Stimulated activated CD4-positive, alpha-beta T cell treated with anti-CD3 and anti-CD28 coated beads, Interleukin-4, amount 100 ng/mL, for 1 hour (primary cell): Measurements from ENCODE around the gene EXTL1.
"Not testable (repeated sequence)": the region's sequence is repeated elsewhere in the genome, so short reads cannot be mapped to it uniquely, and the experiment has no call there.

ENCODE experiments used
- DNase-seq: peaks from one replicate; pipeline ENCODE4 v3.0.0-alpha.2; 2020

The EXTL1 gene, protein sequence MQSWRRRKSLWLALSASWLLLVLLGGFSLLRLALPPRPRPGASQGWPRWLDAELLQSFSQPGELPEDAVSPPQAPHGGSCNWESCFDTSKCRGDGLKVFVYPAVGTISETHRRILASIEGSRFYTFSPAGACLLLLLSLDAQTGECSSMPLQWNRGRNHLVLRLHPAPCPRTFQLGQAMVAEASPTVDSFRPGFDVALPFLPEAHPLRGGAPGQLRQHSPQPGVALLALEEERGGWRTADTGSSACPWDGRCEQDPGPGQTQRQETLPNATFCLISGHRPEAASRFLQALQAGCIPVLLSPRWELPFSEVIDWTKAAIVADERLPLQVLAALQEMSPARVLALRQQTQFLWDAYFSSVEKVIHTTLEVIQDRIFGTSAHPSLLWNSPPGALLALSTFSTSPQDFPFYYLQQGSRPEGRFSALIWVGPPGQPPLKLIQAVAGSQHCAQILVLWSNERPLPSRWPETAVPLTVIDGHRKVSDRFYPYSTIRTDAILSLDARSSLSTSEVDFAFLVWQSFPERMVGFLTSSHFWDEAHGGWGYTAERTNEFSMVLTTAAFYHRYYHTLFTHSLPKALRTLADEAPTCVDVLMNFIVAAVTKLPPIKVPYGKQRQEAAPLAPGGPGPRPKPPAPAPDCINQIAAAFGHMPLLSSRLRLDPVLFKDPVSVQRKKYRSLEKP

DNA sequence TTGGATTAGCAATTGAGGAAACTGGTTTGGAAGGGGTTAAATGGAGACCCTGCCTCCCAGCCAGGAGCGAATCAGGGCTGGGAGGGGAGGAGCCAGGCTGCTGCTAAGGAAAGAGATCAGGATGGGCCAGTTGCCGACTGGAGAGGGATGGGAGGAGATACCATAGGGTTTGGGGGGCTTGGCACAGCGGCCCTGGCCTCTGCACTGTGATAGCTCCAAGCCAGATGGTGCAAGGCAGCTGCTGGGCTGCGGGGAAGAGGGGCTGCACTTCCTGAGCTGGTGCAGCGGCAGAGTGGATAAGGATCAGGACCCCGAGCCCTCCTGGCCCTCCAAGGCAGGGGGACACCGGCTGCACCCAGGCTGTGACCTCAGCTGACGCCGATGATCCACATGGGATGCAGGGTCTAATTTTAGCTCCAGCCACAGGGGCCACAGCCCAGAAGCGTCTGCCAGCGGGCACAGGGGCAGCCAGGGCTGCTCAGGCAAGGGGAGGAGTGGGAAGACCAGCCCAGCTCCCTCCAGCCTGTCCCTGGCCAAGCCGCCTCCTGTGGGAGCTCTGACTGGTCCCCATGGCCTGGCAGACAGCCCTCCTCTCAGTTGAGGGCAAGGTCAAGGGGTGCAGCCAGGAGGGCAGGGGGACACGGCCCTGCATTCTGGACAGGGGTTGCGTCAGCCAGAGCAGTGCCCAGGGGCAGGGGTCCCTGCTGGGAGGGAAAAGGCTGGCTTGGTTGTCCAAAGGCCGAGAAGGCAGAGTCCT lies at the start of gene EXTL1:
Gene EXTL1, plus strand, starts transcription at position 129 of the 757 bp plus-strand sequence. CDS start 872 bp downstream, outside the sequence.
- DNase-seq = no peak

GRCh38 chr1:25971811-25972180 lies 49.8 kb upstream of the EXTL1 start:
- DNase-seq = no peak

DNA sequence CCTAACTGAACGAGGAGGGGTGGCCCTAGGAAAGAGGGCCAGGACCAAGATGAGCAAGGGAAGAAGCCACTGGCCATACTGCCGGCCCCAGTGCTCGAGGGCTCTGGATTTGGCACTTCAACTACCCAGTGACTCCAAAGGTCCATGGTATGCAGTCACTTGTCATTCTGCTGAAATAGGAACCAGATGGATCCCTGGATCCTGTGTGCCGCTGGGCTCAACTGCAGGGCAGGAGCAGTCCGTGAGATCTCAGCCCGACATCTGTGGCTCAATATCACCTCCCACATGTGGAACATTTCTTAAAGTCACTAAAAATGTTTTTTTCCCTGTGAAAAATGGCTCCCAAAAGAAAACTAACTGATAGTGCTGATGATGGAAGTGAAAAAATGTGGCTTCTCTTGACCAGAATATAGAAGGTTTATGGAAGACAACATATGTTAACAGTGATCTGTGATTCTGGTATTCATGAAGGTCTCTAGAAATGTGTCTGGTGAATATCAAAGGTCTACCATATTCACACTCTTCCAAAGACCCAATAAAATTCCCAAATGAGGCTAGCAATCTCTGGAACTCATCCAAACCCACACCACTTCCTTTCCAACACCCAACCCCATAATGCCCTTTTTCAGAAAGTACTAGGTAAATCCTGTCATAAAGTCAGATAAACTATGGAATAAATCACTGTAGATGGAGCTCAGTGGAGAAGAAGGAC lies 47.8 kb upstream of the EXTL1 start:
- DNase-seq = no peak

DNA sequence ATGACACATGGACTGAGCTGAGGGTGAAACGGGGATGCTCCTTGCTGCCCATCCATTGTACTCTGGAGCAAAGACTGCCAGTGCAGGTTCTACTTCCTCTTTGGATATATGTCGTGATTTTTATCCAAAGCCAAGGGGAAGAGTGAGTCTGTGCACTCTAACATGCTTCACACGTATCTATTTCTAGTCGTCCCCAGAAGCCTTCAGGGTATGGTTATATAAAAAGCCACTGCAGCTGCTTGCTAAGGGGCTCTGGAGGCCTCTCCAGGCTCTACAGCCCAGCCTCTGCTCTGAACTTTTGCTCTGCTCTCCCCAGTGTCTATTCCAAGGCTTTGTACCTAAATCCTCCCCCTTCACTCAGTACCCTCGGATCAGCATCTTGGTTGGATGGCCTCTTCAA lies 43.8 kb upstream of the EXTL1 start:
- DNase-seq = no peak

- DNase-seq = no peak
Observed at GRCh38 chr1:25978403-25978802, 43.2 kb upstream of the EXTL1 start.

GRCh38 chr1:25979210-25979609 lies 42.4 kb upstream of the EXTL1 start:
- no peak for DNase-seq

DNA sequence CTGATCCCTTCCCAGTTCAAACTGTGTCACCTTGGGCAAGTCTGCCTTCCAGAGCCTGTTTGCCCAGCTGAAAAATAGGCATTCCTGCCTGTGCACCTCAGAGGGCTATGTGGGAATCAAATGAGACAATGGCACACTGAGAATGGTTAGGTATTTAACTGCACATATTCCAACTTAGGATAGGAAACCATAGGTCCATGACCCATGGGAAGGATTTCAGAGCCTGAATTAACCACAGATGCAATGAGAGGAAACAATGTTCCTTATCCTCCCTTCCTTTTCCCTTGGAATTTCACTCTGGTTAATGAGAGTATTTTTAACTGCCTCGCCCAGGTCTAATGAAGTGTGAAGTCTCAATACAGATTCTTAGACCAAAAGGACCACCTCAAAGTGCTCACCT lies 36.4 kb upstream of the EXTL1 start:
- DNase-seq = no peak

DNA sequence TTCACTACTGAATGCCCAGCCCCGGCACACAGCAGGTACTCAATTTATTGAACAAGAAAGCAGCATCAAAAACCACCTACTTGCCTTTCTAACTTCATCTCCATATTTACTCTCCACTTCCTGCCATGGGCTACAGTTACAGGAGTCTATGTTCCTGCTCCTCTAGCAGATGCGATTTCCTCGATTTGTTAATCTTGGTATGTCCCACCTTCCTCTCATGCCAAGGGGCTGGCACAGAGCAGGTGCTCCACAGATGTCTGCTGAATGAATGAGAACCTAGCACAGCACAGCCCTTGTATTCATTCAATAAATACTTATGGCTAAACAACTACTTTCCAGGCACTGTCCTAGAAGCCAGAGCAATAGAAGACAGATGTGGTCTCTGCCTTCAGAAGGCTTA lies 35.9 kb upstream of the EXTL1 start:
- no peak for DNase-seq

GRCh38 chr1:25986773-25987172 lies 34.8 kb upstream of the EXTL1 start:
- DNase-seq = not testable (repeated sequence)

GRCh38 chr1:25987951-25988350 lies 33.6 kb upstream of the EXTL1 start:
- no peak for DNase-seq

- no peak for DNase-seq
Observed at GRCh38 chr1:25989440-25990234, 31.9 kb upstream of the EXTL1 start.

GRCh38 chr1:25990251-25990650 lies 31.3 kb upstream of the EXTL1 start:
- no peak for DNase-seq

GRCh38 chr1:25990702-25991395 lies 30.7 kb upstream of the EXTL1 start:
- peak; percentile 37 for DNase-seq

- DNase-seq = no peak
Observed at GRCh38 chr1:25991937-25992688, 29.5 kb upstream of the EXTL1 start.

DNA sequence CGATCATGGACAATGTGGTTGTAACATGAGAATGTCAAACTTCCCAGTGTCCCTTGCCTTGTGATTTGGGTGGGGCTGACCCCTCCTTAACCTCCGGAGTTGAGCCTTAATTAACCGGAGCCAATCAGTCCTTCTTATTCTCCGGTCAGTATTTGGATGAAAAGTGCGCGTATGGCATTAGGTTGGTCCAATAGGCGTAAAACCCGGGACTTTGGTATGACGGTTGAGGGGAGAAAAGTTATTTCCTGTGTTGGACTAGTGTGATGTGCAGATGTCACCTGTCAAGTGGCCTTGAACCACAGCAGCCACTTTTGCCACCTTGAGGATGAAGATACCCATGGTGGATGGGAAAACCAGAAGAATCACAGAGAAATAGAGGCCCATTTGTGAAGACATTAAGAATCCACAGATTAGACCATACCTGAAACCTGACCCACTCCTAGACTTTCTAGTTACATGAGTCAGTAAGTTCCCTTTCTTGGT lies 28.8 kb upstream of the EXTL1 start:
- DNase-seq = no peak

DNA sequence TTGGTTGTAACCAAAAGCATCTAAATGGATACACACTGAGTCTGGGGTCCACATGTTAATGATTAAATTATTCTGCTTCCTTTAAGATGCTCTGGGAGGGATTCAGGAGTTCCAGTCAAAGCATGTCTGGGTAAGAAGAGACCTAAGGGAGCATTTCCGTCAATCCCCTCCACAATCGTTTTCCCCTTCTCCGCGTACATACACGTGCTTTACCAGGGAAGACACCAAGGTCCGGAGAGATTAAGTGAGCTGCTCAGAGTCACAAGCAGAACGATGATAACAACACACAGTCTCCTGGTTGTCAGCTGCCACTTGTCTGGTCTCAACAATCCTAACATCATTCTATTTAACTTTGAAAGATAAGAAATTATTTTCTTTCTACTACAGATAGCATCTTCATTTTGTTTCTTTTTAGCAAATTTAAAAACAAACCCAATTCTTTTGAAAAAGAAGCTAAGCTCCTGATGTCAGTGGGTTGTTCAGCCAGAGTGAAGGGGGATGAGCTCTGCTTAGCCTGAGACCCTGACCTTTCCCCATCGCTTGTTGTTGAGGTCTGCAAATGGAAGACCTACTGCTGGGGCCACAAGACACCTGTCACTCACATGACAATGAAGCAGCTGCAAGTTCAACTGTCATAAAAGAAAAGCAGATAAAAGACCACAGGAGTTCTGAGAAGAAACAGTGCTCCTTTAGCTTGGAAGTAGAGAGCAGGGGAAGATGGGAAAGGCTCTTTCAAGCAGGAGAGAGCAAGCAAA lies 28.2 kb upstream of the EXTL1 start:
- no peak for DNase-seq

- DNase-seq = no peak
Observed at GRCh38 chr1:25994402-25995150, 27.0 kb upstream of the EXTL1 start.

GRCh38 chr1:25996966-25997827 lies 24.4 kb upstream of the EXTL1 start:
- DNase-seq = no peak
